ENCODE measurements around the gene PCNA. TPM values are rescaled to one million over a fixed set of nuclear protein-coding genes. Genes with fewer than 3 reads are reported as not detected.

The PCNA gene
- total RNA-seq, 1 donor from 2014 or later, result 126 TPM

DNA sequence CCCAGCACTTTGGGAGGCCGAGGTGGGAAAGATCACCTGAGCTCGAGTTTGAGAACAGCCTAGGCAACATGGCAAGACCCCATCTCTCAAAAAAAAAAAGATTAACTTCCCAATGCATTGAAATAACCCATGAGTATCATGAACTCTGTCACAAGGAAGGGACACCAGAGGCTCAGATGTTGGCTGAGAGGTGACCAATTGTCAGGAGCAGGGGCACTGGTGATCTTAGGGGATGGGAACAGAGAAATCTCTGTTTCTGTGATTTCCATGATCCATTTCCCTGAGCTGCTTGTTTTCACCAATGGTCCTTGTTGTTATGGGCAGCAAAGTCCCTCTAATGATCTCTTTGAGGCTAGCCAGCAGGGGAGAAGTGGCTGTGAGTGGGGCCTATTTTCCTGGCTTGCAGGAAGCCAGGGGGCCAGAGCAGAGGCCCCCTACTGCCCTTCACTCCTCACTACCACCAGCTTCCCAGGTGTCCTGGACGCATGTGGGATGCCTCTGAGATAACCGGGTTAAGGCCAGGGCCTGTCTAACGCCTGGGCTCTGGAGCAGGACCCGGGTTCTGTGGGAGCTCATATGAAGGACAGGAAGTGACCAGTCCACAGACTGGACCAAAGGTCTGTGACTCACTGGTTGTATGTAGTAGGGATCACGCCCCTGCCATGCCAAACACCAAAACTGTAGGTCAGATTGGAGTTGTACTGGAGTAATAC lies 54.4 kb downstream of the PCNA start:
- no peak overlapping the region for H3K4me3 Mint-ChIP-seq (ENCODE audit: low read depth)
- no peak for TF ChIP-seq CTCF (IDR thresholded peaks at IDR 0.05; ENCODE audit: unreplicated experiment)
- no peak for DNase-seq (ENCODE audit: low spot score, unreplicated experiment)
- no peaks in the 10 kb centered on the region for H3K36me3 Mint-ChIP-seq (ENCODE audit: insufficient read depth)
- peaks cover 1% of the 10 kb centered on the region for H3K4me1 Mint-ChIP-seq (ENCODE audit: low read depth)
- no peaks in the 10 kb centered on the region for H3K9me3 Mint-ChIP-seq (ENCODE audit: low read depth)
- H3K27ac Mint-ChIP-seq, result no peak overlapping the region
- no peaks in the 10 kb centered on the region for H3K27me3 Mint-ChIP-seq

Other genes starting within 250 kb of the PCNA start
- 23.4 and 23.6 TPM in 2 replicates for gene SLC23A2, start 118.4 kb downstream of the PCNA start, total RNA-seq
- gene TMEM230, start 6.9 kb downstream of the PCNA start, total RNA-seq, result 80.7 and 82.8 TPM in 2 replicates
- 52.3 and 57.5 TPM in 2 replicates for gene CDS2, start 7.0 kb upstream of the PCNA start, total RNA-seq
- not detected in 2 replicates for gene PROKR2, start 197.0 kb upstream of the PCNA start, total RNA-seq